ENCODE data around the gene PRAMEF10.
"Not testable (repeated sequence)": the region's sequence is repeated elsewhere in the genome, so short reads cannot be mapped to it uniquely, and the experiment has no call there.

Gene PRAMEF10

GRCh38 chr1:12898170-12898569 lies at the start of gene PRAMEF10:
Gene PRAMEF10 (minus strand): TSS chr1:12898270. CDS start chr1:12895847, 2,423 bp downstream.
- not testable (repeated sequence) for DNase-seq (ENCODE audit: low read depth in 1 of 2, low spot score in 1 of 2)

- not testable (repeated sequence) for DNase-seq (ENCODE audit: low read depth in 1 of 2, low spot score in 1 of 2)
Measured at GRCh38 chr1:12947480-12947879, 49.4 kb upstream of the PRAMEF10 start, which contains the start of gene PRAMEF6. Gene PRAMEF6 (minus strand): TSS chr1:12947580. CDS start chr1:12942518, 5,062 bp downstream.

- not testable (repeated sequence) for DNase-seq (ENCODE audit: low read depth in 1 of 2, low spot score in 1 of 2)
Measured at GRCh38 chr1:12924368-12924767, 26.3 kb upstream of the PRAMEF10 start.

- not testable (repeated sequence) for DNase-seq (ENCODE audit: low read depth in 1 of 2, low spot score in 1 of 2)
Measured at GRCh38 chr1:12921749-12922148, 23.7 kb upstream of the PRAMEF10 start.

GRCh38 chr1:12916310-12916709 lies 18.2 kb upstream of the PRAMEF10 start, which contains the start of gene PRAMEF7:
Gene PRAMEF7 (plus strand): TSS chr1:12916610. CDS start chr1:12917693, 1,083 bp downstream.
- DNase-seq (ENCODE audit: low read depth in 1 of 2, low spot score in 1 of 2), result not testable (repeated sequence)

- DNase-seq (ENCODE audit: low read depth in 1 of 2, low spot score in 1 of 2), result not testable (repeated sequence)
Measured at GRCh38 chr1:12903793-12904572, 5.9 kb upstream of the PRAMEF10 start.

GRCh38 chr1:12899186-12899585 lies 1.1 kb upstream of the PRAMEF10 start:
- not testable (repeated sequence) for DNase-seq (ENCODE audit: low read depth in 1 of 2, low spot score in 1 of 2)

GRCh38 chr1:12886101-12886500 lies 12.0 kb downstream of the PRAMEF10 start, which contains the start of gene PRAMEF4:
Gene PRAMEF4 (minus strand): TSS chr1:12886201. CDS start chr1:12883394, 2,807 bp downstream.
- not testable (repeated sequence) for DNase-seq (ENCODE audit: low read depth in 1 of 2, low spot score in 1 of 2)

- not testable (repeated sequence) for DNase-seq (ENCODE audit: low read depth in 1 of 2, low spot score in 1 of 2)
Measured at GRCh38 chr1:12878453-12878852, 19.6 kb downstream of the PRAMEF10 start.

- not testable (repeated sequence) for DNase-seq (ENCODE audit: low read depth in 1 of 2, low spot score in 1 of 2)
Measured at GRCh38 chr1:12863131-12863880, 34.8 kb downstream of the PRAMEF10 start.

GRCh38 chr1:12856786-12857185 lies 41.3 kb downstream of the PRAMEF10 start, which contains the start of gene PRAMEF2:
Gene PRAMEF2 (plus strand): TSS chr1:12857086. CDS start chr1:12859010, 1,924 bp downstream.
- not testable (repeated sequence) for DNase-seq (ENCODE audit: low read depth in 1 of 2, low spot score in 1 of 2)

GRCh38 chr1:12851779-12852178 lies 46.3 kb downstream of the PRAMEF10 start:
- DNase-seq (ENCODE audit: low read depth in 1 of 2, low spot score in 1 of 2), result no peak

- not testable (repeated sequence) for DNase-seq (ENCODE audit: low read depth in 1 of 2, low spot score in 1 of 2)
Measured at GRCh38 chr1:12848620-12849019, 49.5 kb downstream of the PRAMEF10 start, which contains the start of gene HNRNPCL1. Gene HNRNPCL1 (minus strand): TSS chr1:12848720. CDS start chr1:12848289, 431 bp downstream.
